DMS79 treated with DMSO at 0.1 percent for 48 hours (cell line): ENCODE data around the gene GPHA2.
"Not testable (repeated sequence)": the region's sequence is repeated elsewhere in the genome, so short reads cannot be mapped to it uniquely, and the experiment has no call there.

Source experiments
- DNase-seq: peaks from one replicate; lab custom pipeline; 2025; lab: John Stamatoyannopoulos, UW

GPHA2 gene, protein sequence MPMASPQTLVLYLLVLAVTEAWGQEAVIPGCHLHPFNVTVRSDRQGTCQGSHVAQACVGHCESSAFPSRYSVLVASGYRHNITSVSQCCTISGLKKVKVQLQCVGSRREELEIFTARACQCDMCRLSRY

DNA sequence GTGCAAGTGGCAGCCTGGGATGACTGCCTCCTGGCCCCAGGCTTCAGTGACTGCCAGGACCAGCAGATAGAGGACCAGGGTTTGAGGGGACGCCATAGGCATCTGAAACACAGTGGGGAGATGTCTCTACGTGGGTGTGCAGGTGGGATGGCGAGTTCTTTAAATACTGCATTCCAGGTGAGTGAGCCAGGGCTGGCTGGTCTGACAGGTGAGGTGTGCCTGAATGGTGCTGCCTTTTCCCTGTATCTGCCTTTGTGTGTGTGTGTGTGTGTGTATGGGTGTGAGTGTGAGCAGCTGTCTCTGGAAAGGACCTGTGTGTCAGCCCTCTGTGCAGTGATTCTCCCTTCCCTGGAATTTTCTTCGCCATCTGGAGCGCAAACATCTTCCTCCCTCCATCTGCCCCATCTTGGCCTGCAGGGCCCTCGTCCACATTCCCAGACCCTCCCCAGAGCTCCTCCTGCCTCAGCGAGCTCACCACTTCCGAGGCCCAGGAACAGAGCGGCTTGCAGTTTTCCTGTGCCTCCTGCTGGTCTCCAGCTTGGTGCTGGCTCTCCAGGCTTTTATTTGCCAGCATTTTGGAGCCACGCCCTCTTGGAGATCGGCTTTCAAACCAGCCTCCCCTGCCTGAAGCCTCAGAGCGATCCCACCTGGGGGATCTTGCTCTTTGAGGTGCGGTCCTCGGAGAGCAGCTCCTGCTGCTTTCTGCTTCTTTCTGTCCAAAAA, at the start of gene GPHA2:
Gene GPHA2, minus strand, starts transcription at position 535 of the 723 bp plus-strand sequence. Its CDS starts 433 bp downstream, at position 102.
- peak; percentile 22 for DNase-seq

DNA sequence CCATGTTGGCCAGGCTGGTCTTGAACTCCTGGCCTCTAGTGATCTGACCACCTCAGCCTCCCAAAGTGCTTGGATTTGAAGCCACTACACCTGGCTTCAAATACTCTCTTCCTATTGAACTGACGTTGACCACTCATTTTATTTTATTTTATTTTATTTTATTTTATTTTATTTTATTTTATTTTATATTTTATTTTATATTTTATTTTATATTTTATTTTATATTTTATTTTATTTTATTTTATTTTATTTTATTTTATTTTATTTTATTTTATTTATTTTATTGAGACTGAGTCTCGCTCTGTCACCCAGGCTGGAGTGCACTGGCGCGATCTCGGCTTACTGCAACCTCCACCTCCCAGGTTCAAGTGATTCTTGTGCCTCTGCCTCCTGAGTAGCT, 47.6 kb upstream of the GPHA2 start:
- not testable (repeated sequence) for DNase-seq

DNA sequence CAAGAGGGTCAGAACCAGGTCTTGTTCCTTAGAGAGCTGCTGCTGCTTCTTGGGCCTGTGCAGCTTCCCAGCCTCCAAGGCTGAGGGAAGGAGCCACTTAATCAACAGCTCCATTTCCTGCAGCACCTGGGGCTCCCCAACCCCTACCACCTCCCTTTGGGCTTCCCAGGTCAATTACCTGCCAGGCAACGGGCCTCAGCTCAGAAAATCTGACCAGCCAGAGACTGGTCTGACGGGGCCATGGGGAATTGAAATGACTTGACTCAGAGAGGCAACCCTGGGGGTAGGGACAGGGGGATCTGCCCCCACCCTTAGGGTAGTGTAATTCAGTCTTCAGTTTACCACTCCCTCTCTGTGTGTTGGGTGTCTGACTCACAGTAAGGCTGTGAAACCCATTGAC, 41.0 kb upstream of the GPHA2 start:
- DNase-seq, result no peak

GRCh38 chr11:64974124-64974523, 38.4 kb upstream of the GPHA2 start:
- no peak for DNase-seq

- DNase-seq, result no peak
These were observed 35.9 kb upstream of the GPHA2 start, which contains the start of gene MAJIN for GRCh38 chr11:64971421-64972233. Gene MAJIN (minus strand): TSS chr11:64972108. CDS start chr11:64959405, 12,703 bp downstream.

DNA sequence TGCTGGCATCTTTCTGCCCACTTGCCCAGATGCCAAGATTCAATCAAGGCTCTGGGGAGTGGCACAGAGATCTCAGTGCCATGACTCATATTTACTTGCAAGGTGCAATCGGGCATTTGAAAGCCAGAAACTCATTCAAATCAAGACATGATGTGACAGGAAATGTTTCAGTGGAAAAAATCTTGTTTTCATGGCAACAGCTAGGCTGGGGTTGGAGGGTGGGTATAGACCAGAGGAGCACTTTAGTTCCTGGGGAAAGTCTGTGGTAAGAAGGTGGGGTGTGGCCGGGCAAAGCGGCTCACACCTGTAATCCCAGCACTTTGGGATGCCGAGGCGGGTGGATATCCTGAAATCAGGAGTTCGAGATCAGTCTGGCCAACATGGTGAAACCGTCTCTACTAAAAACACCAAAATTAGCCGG, 35.0 kb upstream of the GPHA2 start:
- DNase-seq, result no peak

DNA sequence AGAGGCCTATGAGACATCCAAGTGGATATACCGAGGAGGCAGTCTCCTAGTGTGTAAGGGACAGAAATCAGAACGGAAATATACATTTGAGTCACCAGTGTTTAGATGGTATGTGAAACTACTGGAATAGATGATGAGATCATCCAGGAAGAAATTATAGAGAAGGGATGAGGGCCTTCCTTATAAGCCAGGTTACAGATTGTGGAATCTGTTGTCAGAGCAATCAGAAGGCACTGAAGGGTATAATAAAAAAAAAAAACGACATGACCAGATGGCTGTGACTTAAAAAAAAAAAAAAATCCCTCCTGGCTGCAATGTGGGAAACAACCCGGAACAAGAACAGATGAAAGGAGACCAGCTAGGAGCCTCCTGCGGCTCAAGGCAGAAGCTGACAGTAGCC, 33.5 kb upstream of the GPHA2 start:
- no peak for DNase-seq

DNA sequence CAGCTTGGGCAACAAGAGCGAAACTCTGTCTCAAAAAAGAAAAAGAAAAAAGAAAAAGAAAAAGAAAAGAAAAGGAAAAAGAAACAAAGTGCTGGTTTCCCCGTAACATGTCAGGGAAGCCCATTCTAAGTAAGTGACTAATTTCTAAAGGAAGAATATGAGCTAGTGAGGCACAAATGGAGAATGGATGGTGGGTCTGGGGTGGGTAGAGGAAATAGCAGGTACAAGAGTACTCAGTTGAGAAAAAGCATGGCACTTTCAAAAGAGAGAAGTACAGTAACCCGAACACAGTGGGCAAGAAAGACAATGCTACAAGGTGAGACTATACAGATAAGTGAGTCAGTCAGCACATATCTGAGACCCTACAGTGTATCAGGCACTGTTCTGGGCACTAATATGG, 31.7 kb upstream of the GPHA2 start:
- DNase-seq, result no peak

- no peak for DNase-seq
These were observed 27.5 kb upstream of the GPHA2 start for GRCh38 chr11:64963072-64963631.

DNA sequence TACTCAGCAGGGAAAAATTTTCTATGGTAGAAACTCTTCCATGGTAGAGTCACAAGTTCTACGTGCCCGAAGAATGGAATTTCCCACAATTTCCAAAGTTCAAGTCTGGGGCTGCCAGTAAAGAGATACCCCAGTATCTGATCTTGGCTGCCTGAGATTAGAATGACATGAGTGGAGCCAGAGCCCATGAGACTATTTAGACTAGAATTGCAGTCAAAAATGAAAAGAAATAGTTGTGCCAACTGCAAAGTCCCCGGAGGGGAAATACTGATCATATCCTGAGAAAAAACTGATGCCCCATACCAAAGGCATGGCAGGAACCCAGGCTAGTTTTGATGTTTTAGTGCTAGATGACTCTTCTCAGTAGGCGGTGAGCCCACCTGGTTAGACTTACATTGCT, 25.0 kb upstream of the GPHA2 start:
- no peak for DNase-seq

DNA sequence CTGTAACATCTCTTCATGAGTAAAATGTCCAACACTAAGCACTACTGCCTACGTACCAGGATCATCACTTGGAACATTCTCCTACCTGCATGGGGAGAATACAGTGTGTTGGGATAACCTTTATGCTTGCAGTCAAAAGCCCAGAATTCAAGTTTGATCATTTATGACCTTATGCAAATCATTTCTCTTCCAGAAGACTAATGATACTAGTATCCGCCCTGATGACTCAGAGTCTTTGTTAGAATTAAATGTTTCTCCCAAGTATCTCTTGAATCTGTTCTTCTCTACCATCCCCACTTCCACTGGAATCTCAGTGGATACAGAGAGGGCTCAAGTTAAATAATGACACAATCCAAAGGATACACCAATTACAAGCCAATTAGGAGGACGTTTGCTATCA, 23.8 kb upstream of the GPHA2 start:
- DNase-seq, result no peak

DNA sequence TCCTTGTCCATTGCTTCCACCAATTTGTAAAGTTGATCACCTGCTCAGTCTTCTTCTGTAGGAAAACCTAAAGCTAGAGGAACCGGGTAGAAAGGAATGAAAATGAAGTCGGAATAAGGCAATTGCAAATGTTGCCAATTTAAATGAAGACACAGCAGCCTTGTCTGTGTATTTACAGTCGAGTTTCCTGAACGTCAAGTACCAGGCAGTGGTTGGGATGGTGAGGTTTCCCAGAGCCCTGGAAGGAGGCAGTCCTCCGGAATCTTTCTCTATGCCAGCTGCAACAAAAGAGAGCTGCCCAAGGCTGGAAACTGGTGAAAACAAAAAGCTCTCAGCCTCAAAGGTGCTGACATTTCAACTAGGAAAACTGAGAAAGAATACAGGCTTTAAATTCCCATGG, 18.5 kb upstream of the GPHA2 start:
- DNase-seq, result no peak

GRCh38 chr11:64951529-64951928, 15.8 kb upstream of the GPHA2 start:
- DNase-seq, result no peak

GRCh38 chr11:64947208-64947814, 11.6 kb upstream of the GPHA2 start:
- no peak for DNase-seq

DNA sequence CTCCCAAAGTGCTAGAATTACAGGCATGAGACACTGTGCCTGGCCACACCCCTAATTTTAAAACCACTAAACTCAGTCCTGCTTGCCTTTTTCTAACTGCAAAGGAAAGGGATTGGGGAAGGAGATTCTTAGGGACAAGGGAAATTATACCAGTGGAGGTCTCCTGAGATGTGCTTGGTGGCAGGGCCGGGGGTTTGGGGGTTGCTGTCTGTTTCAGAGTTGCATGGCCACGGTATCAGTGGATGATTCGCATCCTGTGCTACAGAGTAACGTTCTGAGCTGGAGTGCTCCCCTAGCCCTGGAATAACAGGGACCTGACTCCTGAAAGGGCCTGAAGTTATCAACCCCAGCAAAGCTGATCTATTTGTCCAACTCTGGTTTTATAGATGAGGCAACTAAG, 846 bp upstream of the GPHA2 start:
- no peak for DNase-seq

DNA sequence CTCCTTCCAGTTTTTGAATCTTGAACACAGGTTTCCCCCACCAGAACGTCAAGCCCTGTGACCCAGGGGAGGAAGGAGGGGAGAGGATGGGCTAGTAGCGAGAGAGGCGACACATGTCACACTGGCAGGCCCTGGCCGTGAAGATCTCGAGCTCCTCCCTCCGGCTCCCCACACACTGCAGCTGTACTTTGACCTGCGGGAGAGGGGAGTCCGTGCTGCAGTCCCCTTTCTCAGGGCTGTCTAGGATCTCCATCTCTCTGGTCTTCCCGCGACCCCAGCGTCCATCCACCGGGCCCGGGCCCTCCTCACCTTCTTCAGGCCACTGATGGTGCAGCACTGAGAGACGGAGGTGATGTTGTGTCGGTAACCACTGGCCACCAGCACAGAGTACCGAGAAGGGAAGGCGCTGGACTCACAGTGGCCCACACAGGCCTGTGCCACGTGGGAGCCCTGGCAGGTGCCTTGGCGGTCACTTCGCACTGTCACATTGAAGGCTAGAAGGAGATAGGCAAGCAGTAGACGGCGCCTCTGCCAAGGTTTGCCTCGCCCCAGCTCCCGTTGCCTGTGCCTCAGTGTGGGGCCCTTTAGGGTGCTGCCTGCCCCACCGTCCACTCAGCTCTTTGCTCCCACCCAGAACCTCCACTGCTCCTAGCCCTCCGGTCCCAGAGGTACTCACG, 873 bp downstream of the GPHA2 start:
- DNase-seq, result no peak

GRCh38 chr11:64933935-64934681, 1.6 kb downstream of the GPHA2 start:
- DNase-seq, result no peak

DNA sequence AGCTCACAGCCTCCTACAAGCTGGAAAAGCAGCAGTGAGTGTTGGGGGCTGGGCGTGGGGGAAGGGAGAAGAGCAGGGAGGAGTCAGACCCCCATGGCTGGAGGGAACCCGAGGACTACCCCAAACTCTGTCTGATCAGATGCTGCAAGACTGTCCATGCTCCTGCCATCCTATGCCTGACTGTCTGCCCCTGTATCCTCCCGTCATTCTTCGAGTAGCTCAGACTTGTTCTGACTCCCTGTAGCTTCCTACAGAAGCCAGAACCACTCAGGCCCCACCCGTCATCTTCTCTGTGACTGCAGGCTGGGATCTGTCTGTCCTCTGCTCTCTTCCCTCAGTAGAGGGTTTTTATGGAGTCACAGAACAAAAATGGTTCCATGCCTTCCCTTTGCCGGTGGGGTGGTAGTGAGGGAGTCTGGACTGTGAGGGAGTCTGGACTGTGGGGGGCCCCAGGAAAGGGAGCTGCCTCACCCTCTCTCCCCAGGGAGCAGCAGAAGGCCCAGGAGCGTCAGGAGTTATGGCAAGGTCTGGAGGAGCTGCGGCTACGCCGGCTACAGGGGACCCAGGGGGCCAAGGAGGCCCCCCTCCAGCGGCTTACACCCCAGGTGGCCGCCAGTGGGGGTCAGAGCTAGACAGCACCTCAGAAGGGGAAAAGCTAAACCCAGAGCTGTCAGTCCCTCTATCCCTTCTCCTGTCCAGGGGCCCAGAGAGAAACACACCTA, 2.3 kb downstream of the GPHA2 start:
- no peak for DNase-seq

DNA sequence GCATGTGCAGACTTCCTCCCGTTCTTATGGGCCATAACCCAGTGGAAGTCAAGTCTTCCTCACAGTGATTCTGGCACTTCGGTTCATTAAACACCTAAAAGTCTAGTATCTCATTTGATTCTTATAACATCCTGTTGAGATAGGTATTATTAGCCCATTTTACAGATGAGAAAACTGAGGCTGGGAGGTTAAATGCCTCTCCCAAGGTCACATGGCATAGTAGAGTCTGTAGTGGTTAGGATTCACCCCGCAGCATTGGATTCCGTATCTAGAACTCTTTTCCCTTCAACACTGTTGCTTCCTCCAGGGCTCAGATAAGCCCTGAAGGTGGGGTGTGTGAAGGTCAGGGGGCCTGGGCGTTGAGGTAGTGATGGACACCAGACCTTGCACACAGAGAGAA, 3.4 kb downstream of the GPHA2 start:
- DNase-seq, result no peak

DNA sequence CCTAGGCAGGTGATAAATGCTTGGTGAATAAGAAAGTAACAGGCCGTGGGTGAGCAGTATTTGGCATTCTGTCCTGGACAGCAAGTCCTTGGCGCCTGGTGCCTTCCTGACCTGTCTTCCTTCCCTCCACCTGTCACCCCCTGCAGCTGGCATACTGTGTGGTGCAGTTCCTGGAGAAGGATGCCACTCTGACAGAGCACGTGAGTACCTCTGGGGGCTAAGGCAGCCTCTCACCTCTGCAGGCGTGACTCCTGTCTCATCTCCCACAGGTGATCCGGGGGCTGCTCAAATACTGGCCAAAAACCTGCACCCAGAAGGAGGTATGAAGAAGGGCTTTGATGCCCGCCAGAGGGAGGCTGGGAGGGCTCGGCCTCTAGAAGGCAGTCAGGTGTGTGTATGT, 4.4 kb downstream of the GPHA2 start:
- DNase-seq, result no peak
